ENCODE results near the gene EPDR1. TPM values are rescaled to one million over a fixed set of nuclear protein-coding genes. Genes with fewer than 3 reads are reported as not detected.
A peak's percentile ranks its signal among the peaks of the same experiment; 100 is the strongest.

EPDR1 gene
- 1 to 10 TPM; 1.8 to 2.7 TPM for total RNA-seq

DNA sequence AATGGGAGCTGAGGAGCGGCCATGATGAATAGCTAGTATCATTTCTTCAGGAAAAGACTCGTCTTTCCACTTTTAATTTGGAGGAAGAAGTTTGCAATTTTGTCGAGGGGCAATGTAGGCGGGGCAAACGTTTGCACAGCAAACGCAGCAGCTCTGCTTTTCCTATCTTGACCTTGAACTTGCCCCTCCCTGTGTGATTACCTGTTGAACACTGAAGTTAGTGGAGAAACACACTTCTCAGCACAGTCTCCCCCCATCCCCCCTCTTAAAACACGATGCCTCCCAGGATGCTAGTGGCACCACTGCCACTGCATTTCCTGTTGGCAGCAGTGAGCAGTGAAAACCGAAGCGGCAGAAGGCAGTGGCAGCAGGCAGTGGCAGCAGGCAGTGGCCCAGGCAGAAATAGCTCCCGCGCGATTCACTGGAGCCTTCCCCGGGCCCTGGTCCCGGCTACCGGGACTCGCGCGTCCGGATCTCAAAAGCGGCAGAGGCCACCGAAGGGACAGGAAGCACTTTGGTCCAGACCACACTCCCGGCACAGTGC lies at the start of gene EPDR1:
Gene EPDR1, plus strand, starts transcription at position 336 of the 544 bp plus-strand sequence. CDS start 300 bp downstream, outside the sequence.
- Mint-ChIP-seq H3K27me3 (peaks cover 45% of the 10 kb centered on the region), H3K27ac (peak within 1 kb of the TSS; percentile 65), H3K9me3 (ENCODE audit: low read depth) (peaks cover 3% of the 10 kb centered on the region), H3K4me1 (peaks cover 15% of the 10 kb centered on the region), H3K36me3 (ENCODE audit: low read depth) (no peaks in the 10 kb centered on the region), H3K4me3 (peak within 1 kb of the TSS; percentile 71)
- ChIA-PET POLR2A (no interaction called here), CTCF (interaction anchor here (0.8 to 1.1 kb wide), 2 partner anchors 152 to 295 kb away, joined by 3 read pairs; no protein-coding TSS in a partner anchor)
- intact Hi-C loops (cut with DNase I, micrococcal nuclease), result no loop called here
- ATAC-seq (peak; percentile 87), DNase-seq (peak; percentile 73)

GRCh38 chr7:37882086-37882485 lies 38.4 kb upstream of the EPDR1 start:
- DNase-seq, result no peak
- CTCF ChIA-PET, result interaction anchor here (0.8 to 1.0 kb wide), 2 partner anchors 13 to 20 kb away, joined by 3 to 4 read pairs; no protein-coding TSS in a partner anchor

DNA sequence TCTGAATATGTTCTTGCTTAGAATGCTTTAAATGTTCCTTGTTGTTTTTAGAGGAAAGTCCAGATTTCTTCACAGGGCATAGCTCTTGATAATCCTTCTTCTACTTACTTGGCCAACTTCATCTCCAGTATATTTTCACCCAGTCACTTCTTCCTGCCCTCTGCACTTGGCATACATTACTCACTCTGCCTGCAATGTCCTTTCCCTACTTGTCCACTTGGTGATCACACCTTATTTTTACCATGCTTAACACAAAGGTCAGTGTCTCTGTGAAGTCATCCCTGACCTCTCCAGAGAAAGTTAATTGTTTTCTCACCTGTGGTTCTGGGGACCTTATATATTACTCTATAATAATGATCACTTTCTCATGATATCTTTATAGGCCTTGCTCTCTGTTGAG lies 27.1 kb upstream of the EPDR1 start:
- DNase-seq (no peak), ATAC-seq (no peak)
- no peaks in the 10 kb centered on the region for H3K9me3 Mint-ChIP-seq (ENCODE audit: low read depth)
- H3K4me1 Mint-ChIP-seq, result no peaks in the 10 kb centered on the region
- ChIA-PET POLR2A (no interaction called here), CTCF (interaction anchor here (0.9 kb wide), 1 partner anchor 19 kb away, joined by 3 read pairs; no protein-coding TSS in a partner anchor)
- no peak overlapping the region for H3K4me3 Mint-ChIP-seq
- intact Hi-C loops (cut with DNase I, micrococcal nuclease), result no loop called here
- H3K27me3 Mint-ChIP-seq, result peaks cover 6% of the 10 kb centered on the region
- H3K36me3 Mint-ChIP-seq (ENCODE audit: low read depth), result no peaks in the 10 kb centered on the region
- no peak overlapping the region for H3K27ac Mint-ChIP-seq

More at GRCh38 chr7:37882086-37882485, 38.4 kb upstream of the EPDR1 start:
- Mint-ChIP-seq H3K36me3 (ENCODE audit: low read depth) (no peaks in the 10 kb centered on the region), H3K9me3 (ENCODE audit: low read depth) (no peaks in the 10 kb centered on the region), H3K4me1 (no peaks in the 10 kb centered on the region), H3K4me3 (no peak overlapping the region), H3K27me3 (peaks cover 5% of the 10 kb centered on the region), H3K27ac (no peak overlapping the region)
- no peak for ATAC-seq
- intact Hi-C loops (cut with DNase I, micrococcal nuclease), result no loop called here
- POLR2A ChIA-PET, result no interaction called here

DNA sequence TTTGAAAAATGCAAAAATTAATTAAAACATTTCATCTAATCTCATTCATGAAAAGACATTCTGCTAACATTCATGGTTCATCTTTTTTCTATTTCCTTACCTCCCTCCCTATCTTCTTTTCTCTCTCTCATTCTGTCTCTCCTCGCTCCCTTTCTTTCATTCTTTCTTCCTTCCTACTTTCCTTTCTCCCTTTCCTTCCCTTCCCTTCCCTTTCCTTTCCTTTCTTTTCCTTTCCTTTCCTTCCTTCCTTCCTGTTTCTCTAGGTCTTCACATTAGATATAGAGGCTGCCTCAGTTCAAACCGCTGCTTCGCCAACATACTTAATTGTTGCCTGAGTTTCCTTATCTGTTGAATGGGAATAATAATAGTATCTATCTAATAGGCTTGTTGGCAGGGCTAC lies 25.8 kb upstream of the EPDR1 start:
- H3K36me3 Mint-ChIP-seq (ENCODE audit: low read depth), result no peaks in the 10 kb centered on the region
- no peak overlapping the region for H3K27ac Mint-ChIP-seq
- intact Hi-C loops (cut with DNase I, micrococcal nuclease), result no loop called here
- H3K9me3 Mint-ChIP-seq (ENCODE audit: low read depth), result no peaks in the 10 kb centered on the region
- peaks cover 6% of the 10 kb centered on the region for H3K27me3 Mint-ChIP-seq
- H3K4me1 Mint-ChIP-seq, result no peaks in the 10 kb centered on the region
- POLR2A ChIA-PET, result no interaction called here
- ATAC-seq, result no peak
- no peak overlapping the region for H3K4me3 Mint-ChIP-seq
- no peak for DNase-seq
- CTCF ChIA-PET, result no interaction called here

GRCh38 chr7:37899712-37900247 lies 20.7 kb upstream of the EPDR1 start:
- Mint-ChIP-seq H3K36me3 (ENCODE audit: low read depth) (no peaks in the 10 kb centered on the region), H3K4me1 (no peaks in the 10 kb centered on the region), H3K9me3 (ENCODE audit: low read depth) (no peaks in the 10 kb centered on the region), H3K4me3 (no peak overlapping the region), H3K27me3 (peaks cover 2% of the 10 kb centered on the region), H3K27ac (no peak overlapping the region)
- intact Hi-C loops (cut with DNase I, micrococcal nuclease), result loop anchor here (5.0 to 10.0 kb wide), 3 partner anchors 205 to 473 kb away; no protein-coding TSS in a partner anchor
- DNase-seq, result no peak
- ChIA-PET CTCF (interaction anchor here (0.7 to 3.2 kb wide), 3 partner anchors 18 to 475 kb away, joined by 3 to 19 read pairs (median 3); partner anchors contain the start of gene SFRP4), POLR2A (no interaction called here)
- no peak for ATAC-seq

- Mint-ChIP-seq H3K9me3 (ENCODE audit: low read depth) (no peaks in the 10 kb centered on the region), H3K4me1 (no peaks in the 10 kb centered on the region), H3K36me3 (ENCODE audit: low read depth) (no peaks in the 10 kb centered on the region), H3K27ac (no peak overlapping the region), H3K27me3 (peaks cover 2% of the 10 kb centered on the region), H3K4me3 (no peak overlapping the region)
- ChIA-PET POLR2A (no interaction called here), CTCF (interaction anchor here (0.6 to 3.2 kb wide), 16 partner anchors 9 to 740 kb away, joined by 3 to 19 read pairs (median 4); partner anchors contain the start of gene SFRP4)
- intact Hi-C loops (cut with DNase I, micrococcal nuclease), result loop anchor here (1.0 to 10.0 kb wide), 4 partner anchors 203 to 471 kb away; no protein-coding TSS in a partner anchor
- ATAC-seq, result peak; percentile 44
- no peak for DNase-seq
Measured at GRCh38 chr7:37901236-37901827, 19.1 kb upstream of the EPDR1 start.

GRCh38 chr7:37901890-37902524 lies 18.4 kb upstream of the EPDR1 start:
- H3K27me3 Mint-ChIP-seq, result peaks cover 4% of the 10 kb centered on the region
- H3K4me3 Mint-ChIP-seq, result no peak overlapping the region
- no peaks in the 10 kb centered on the region for H3K9me3 Mint-ChIP-seq (ENCODE audit: low read depth)
- DNase-seq (no peak), ATAC-seq (no peak)
- POLR2A ChIA-PET, result no interaction called here
- no peaks in the 10 kb centered on the region for H3K4me1 Mint-ChIP-seq
- H3K27ac Mint-ChIP-seq, result no peak overlapping the region
- intact Hi-C loops (cut with DNase I, micrococcal nuclease), result loop anchor here (1.0 to 10.0 kb wide), 4 partner anchors 203 to 470 kb away; no protein-coding TSS in a partner anchor
- no peaks in the 10 kb centered on the region for H3K36me3 Mint-ChIP-seq (ENCODE audit: low read depth)
- CTCF ChIA-PET, result interaction anchor here (0.6 to 3.2 kb wide), 17 partner anchors 8 to 740 kb away, joined by 3 to 19 read pairs (median 4); partner anchors contain the start of gene SFRP4

DNA sequence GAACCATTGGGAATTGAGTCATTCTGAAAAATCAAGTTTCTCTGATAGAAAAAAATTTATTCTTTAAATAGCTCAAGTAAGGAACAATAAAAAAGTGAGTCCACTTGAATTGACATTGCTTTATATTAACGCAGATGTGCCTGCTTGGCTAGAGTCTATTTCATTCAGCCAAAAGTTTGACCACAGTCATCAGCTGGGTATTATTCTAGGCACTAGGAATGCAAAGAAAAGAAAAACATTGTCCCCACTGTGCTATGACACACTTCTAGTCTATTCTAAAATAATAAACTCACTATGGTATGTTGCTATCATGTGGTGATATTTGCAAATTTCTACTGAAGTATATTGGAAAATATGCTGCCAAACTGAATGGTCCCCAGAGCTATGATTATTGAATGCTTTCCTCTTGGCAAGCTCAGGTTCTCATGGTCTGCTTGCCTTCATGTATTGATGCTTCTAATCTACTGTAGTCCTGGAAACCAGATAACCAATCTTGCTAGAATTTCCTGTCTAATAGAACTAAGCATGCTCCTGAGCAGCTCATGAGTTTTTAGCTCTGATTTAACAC lies 12.1 kb upstream of the EPDR1 start:
- no peak overlapping the region for H3K4me3 Mint-ChIP-seq
- no peaks in the 10 kb centered on the region for H3K36me3 Mint-ChIP-seq (ENCODE audit: low read depth)
- H3K27ac Mint-ChIP-seq, result no peak overlapping the region
- H3K4me1 Mint-ChIP-seq, result no peaks in the 10 kb centered on the region
- POLR2A ChIA-PET, result no interaction called here
- DNase-seq, result no peak
- intact Hi-C loops (cut with DNase I, micrococcal nuclease), result loop anchor here in 1 of 2 experiments (10.0 kb wide), 1 partner anchor 196 kb away; no protein-coding TSS in a partner anchor
- CTCF ChIA-PET, result interaction anchor here (0.8 to 1.7 kb wide), 4 partner anchors 9 to 315 kb away, joined by 3 to 5 read pairs (median 3); partner anchors contain the start of gene SFRP4
- H3K9me3 Mint-ChIP-seq (ENCODE audit: low read depth), result no peaks in the 10 kb centered on the region
- ATAC-seq, result no peak
- peaks cover 14% of the 10 kb centered on the region for H3K27me3 Mint-ChIP-seq

GRCh38 chr7:37912756-37913155 lies 7.7 kb upstream of the EPDR1 start:
- Mint-ChIP-seq H3K9me3 (ENCODE audit: low read depth) (no peaks in the 10 kb centered on the region), H3K4me3 (no peak overlapping the region), H3K27me3 (peaks cover 38% of the 10 kb centered on the region), H3K4me1 (peaks cover 8% of the 10 kb centered on the region), H3K36me3 (ENCODE audit: low read depth) (no peaks in the 10 kb centered on the region), H3K27ac (no peak overlapping the region)
- intact Hi-C loops (cut with DNase I, micrococcal nuclease), result loop anchor here in 1 of 2 experiments (10.0 kb wide), 1 partner anchor 462 kb away; no protein-coding TSS in a partner anchor
- no peak for DNase-seq
- ATAC-seq, result no peak
- ChIA-PET CTCF (interaction anchor here (1.1 kb wide), 1 partner anchor 19 kb away, joined by 3 read pairs; no protein-coding TSS in a partner anchor), POLR2A (no interaction called here)

DNA sequence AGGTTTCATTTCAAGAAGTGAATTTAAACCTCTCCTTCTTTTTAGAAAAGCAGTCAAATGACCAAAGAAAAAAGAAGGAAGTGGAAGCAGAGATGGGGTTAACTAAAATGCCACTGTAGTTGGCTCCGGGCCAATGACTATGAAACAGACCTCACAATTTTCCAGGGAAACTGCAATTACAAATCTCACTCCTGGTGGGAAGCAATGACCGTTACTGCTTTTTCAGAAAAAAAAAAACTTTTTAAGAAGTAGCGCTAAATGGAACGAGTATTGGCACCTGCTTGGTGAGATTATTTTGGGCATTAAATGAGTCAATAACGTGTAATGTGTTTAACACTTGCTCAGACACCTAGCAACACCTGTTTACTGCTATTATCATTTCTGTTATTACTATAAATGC lies 5.0 kb upstream of the EPDR1 start:
- no peaks in the 10 kb centered on the region for H3K9me3 Mint-ChIP-seq (ENCODE audit: low read depth)
- H3K36me3 Mint-ChIP-seq (ENCODE audit: low read depth), result no peaks in the 10 kb centered on the region
- ChIA-PET CTCF (interaction anchor here (4.3 kb wide), 1 partner anchor 14 kb away, joined by 19 read pairs; no protein-coding TSS in a partner anchor), POLR2A (no interaction called here)
- intact Hi-C loops (cut with DNase I, micrococcal nuclease), result loop anchor here in 1 of 2 experiments (5.0 to 10.0 kb wide), 2 partner anchors 307 to 459 kb away; no protein-coding TSS in a partner anchor
- no peak overlapping the region for H3K27ac Mint-ChIP-seq
- no peak overlapping the region for H3K4me3 Mint-ChIP-seq
- ATAC-seq, result peak; percentile 40
- H3K4me1 Mint-ChIP-seq, result peaks cover 12% of the 10 kb centered on the region
- H3K27me3 Mint-ChIP-seq, result peaks cover 52% of the 10 kb centered on the region
- no peak for DNase-seq

Data from activated CD4-positive, alpha-beta T cell treated with anti-CD3 and anti-CD28 coated beads for 36 hours (primary cell).